GM10266 (cell line): ENCODE results near the gene ACOXL.

ENCODE experiments used
- DNase-seq: peaks from one replicate; pipeline ENCODE4 v3.0.0; 2012; ENCODE audit errors: extremely low spot score
- TF ChIP-seq, protein P1 (sequence below): IDR thresholded peaks from 2 replicates; pipeline ENCODE4 v1.5.1; 2012; ENCODE audit warnings: mild to moderate bottlenecking, low read depth; ENCODE audit not compliant: control insufficient read depth, insufficient read depth; ENCODE audit errors: missing control alignments

The ACOXL gene

GRCh38 chr2:110829413-110830146 is 97.2 kb downstream of the ACOXL start:
- TF ChIP-seq, protein P1, sequence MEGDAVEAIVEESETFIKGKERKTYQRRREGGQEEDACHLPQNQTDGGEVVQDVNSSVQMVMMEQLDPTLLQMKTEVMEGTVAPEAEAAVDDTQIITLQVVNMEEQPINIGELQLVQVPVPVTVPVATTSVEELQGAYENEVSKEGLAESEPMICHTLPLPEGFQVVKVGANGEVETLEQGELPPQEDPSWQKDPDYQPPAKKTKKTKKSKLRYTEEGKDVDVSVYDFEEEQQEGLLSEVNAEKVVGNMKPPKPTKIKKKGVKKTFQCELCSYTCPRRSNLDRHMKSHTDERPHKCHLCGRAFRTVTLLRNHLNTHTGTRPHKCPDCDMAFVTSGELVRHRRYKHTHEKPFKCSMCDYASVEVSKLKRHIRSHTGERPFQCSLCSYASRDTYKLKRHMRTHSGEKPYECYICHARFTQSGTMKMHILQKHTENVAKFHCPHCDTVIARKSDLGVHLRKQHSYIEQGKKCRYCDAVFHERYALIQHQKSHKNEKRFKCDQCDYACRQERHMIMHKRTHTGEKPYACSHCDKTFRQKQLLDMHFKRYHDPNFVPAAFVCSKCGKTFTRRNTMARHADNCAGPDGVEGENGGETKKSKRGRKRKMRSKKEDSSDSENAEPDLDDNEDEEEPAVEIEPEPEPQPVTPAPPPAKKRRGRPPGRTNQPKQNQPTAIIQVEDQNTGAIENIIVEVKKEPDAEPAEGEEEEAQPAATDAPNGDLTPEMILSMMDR = no peak
- no peak for DNase-seq

DNA sequence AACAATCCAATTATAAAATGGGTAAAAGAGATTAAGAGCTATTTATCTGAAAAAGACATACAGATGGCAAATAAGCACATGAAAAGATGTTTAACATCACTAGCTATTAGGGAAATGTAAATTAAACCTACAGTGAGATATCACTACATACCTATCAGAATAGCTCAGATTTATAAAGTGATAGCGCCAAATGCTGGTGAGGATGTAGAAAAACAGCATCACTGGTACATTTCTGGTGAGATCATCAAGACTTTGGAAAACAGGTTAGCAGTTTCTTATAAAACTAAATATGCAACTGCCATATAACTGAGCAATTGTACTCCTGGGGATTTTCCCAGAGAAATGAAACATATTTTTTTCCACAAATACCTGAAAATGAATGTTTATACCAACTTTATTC is 100.4 kb downstream of the ACOXL start:
- DNase-seq = no peak
- TF ChIP-seq, protein P1 = no peak

DNA sequence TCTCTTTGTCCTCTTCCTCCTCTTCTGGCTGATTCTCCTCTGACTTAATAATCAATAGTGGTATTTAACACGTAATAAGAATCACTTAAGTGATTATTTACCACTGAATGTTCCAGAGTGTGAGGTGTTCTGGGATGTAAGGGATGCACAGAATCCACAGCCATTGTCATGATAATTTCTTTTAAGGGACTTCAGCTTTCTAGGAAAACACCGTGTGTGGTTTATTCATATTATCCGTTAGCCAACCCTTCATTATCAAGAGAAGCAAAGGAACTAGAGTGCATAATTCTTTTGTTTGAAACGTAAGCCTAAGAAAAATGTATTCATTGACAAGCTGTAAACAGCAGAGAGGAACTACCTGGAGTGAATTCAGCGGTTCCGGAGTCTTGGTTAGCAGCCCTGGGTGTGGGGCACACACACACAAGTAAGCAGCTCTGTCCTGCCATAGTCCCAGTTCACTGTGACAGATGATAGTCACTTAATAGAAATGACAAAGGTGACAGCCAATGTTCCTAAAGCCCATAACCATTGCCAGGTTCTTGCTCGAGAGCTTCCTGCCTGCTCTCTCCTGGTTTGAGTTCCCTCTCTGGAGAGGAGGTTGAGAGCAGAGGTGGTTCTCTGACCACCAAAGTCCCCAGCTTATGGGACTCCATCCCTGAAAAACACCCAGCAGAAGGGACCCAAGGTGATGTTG is 101.9 kb downstream of the ACOXL start:
- DNase-seq = no peak
- TF ChIP-seq, protein P1 = no peak

GRCh38 chr2:110836671-110837070 is 104.3 kb downstream of the ACOXL start:
- TF ChIP-seq, protein P1 = no peak
- no peak for DNase-seq

DNA sequence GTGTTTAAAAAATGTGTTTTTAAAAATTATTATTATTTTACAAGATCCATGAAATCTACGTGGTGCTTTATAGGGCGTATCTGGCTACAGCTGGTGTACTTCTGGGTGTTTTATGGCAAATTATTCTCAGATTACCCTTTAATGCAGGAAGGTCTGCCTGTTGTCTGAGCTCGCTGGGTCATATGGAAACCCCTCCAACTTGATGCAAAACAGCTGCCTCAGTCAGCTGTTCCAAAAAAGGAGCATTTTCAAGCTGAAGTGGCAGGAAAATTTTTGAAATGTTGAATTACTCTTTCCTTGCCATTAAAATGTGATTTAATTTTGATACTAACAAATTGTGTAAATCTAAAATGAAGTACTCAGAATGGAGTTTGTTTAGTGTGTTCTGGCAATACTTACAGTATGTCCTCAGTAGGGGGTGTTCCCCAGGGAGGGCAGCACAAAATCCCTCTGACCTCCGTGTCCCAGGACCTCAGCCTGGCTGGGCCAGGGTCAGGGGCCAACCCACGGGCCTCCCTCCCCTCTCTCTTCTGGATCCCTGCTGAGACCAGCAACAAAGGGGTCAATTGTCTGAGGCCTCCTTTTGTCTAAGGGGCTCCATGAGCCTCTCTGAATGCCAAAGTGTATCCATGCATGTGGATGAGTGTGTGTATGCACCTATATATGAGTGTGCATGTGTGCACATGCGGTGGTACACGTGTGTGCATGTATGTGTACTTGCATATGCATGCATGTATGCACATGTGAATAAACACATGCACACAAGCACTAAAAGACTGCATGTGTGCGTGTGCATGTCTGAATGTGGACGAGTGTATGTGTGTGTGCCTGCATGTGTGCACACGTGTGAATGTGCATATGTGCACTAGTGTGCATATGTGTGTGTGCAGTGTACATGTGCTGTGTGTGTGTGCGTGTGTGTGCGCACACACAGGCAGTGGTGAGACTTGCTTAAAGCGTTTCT is 105.4 kb downstream of the ACOXL start:
- TF ChIP-seq, protein P1 = no peak
- no peak for DNase-seq

DNA sequence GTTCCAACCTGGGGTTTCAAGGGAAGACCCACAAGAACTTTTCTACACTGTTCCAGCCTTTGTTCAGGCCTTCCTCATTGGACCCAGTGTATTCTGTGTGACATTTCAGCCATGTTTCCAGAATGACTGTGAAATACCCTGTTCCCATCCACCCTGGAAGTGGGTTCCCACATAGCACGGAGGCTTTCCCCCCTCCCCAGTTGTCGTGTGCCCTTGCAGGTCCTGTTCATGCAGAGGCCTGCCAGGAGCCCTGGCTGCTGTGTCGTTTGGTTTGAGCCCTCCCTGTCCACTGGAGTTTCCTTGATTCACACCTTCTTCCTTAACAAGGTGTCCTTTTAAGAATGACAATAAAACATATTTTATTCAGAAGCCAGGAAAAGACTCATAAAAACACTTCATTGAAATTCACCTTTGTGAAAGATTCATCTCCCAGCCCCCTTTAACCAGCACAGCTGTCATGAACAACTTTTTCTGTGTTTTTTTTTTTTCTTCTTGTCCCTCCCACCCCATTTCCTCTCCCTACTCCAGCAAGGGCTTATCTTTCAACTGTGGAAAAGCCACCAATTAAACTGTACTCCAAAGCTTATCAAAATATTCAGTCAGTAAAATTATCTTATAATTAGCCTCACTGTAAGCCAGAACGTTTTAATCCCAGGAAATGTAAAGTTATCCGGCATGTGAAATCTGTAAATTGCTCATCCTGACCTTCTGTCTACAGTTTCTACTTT is 106.4 kb downstream of the ACOXL start:
- DNase-seq = no peak
- TF ChIP-seq, protein P1 = no peak
